OCI-LY7 (cell line): ENCODE measurements around the gene SART3. TPM values are rescaled to one million over a fixed set of nuclear protein-coding genes. Genes with fewer than 3 reads are reported as not detected.

ENCODE experiments used
- BruUV-seq: library from RNA; stranded (reverse); fragments of 400-500 nt; replicated peaks from 2 replicates; lab custom pipeline; 2021; lab: Mats Ljungman, UMichigan
- CTCF ChIA-PET: fragments of 300-600 bp; sonication (Branson Sonifier 250); formaldehyde crosslinking; loops from one replicate; lab custom pipeline; 2022; ENCODE audit warnings: antibody characterized with exemption; ENCODE audit not compliant: unreplicated experiment; lab: Charles Lee
- POLR2A ChIA-PET: fragments of 300-600 bp; sonication (Branson Sonifier 250); formaldehyde crosslinking; loops from one replicate; lab custom pipeline; 2022; ENCODE audit warnings: antibody characterized with exemption; lab: Charles Lee
- DNase-seq: peaks from one replicate; pipeline ENCODE4 v3.0.0-alpha.2; 2015; ENCODE audit warnings: low spot score
- H2AFZ ChIP-seq: fragments of 200-600 bp; sonication (generic), shearing (Covaris generic); 2 replicates; pipeline ENCODE4 v1.6.1; 2014; ENCODE audit warnings: mild to moderate bottlenecking, antibody characterized with exemption, low read length, moderate library complexity
- H3K27ac ChIP-seq: fragments of 200-600 bp; sonication (generic); 2 replicates; pipeline ENCODE4 v1.5.1; 2014; ENCODE audit warnings: mixed run types, low read depth, mild to moderate bottlenecking, moderate library complexity, low read length, inconsistent platforms; ENCODE audit not compliant: poor library complexity, severe bottlenecking
- H3K36me3 ChIP-seq: fragments of 200-600 bp; sonication (generic); 2 replicates; pipeline ENCODE4 v1.6.1; 2014; ENCODE audit warnings: mild to moderate bottlenecking, antibody characterized with exemption, low read length, moderate library complexity, mixed read lengths; ENCODE audit not compliant: insufficient read depth
- H3K4me1 ChIP-seq: fragments of 200-600 bp; sonication (generic); 2 replicates; pipeline ENCODE4 v1.5.1; 2014; ENCODE audit warnings: mild to moderate bottlenecking, low read length; ENCODE audit not compliant: insufficient read depth, poor library complexity, severe bottlenecking
- H3K4me2 ChIP-seq: fragments of 200-600 bp; sonication (generic); 2 replicates; pipeline ENCODE4 v1.6.1; 2014; ENCODE audit warnings: mild to moderate bottlenecking, low read length
- H3K4me3 ChIP-seq: fragments of 200-600 bp; sonication (generic); 2 replicates; pipeline ENCODE4 v1.5.1; 2014; ENCODE audit warnings: mild to moderate bottlenecking, low read depth, low read length; ENCODE audit not compliant: poor library complexity, severe bottlenecking
- H3K79me2 ChIP-seq: fragments of 200-600 bp; sonication (generic); 2 replicates; pipeline ENCODE4 v1.6.1; 2016; ENCODE audit warnings: low read depth, mild to moderate bottlenecking, low read length, moderate library complexity, mixed read lengths; ENCODE audit not compliant: insufficient read depth
- H3K9me2 ChIP-seq: fragments of 200-600 bp; sonication (generic); 2 replicates; pipeline ENCODE4 v1.6.1; 2016; ENCODE audit warnings: mild to moderate bottlenecking, low read length, mixed read lengths; ENCODE audit not compliant: insufficient read depth
- H3K9me3 ChIP-seq: fragments of 200-600 bp; sonication (generic); 2 replicates; pipeline ENCODE4 v1.6.1; 2014; ENCODE audit warnings: mild to moderate bottlenecking, mixed run types, low read length, mixed read lengths
- H4K20me1 ChIP-seq: fragments of 200-600 bp; sonication (generic); 2 replicates; pipeline ENCODE4 v1.6.1; 2014; ENCODE audit warnings: mild to moderate bottlenecking, antibody characterized with exemption, low read length, moderate library complexity, mixed read lengths; ENCODE audit not compliant: insufficient read depth
- CTCF ChIP-seq: fragments of 200-600 bp; sonication (generic); conservative IDR thresholded peaks from 2 replicates; pipeline ENCODE4 v1.5.1; 2014; ENCODE audit warnings: mild to moderate bottlenecking, antibody characterized with exemption, low read length, moderate library complexity, mixed read lengths
- EZH2phosphoT487 ChIP-seq: fragments of 200-600 bp; sonication (generic); IDR thresholded peaks from 2 replicates; pipeline ENCODE4 v1.6.1; 2018; ENCODE audit warnings: low read depth, borderline replicate concordance, mild to moderate bottlenecking, mixed run types, antibody characterized with exemption, low read length, moderate library complexity, mixed read lengths
- intact Hi-C: fragments of 100-400 bp; cut with micrococcal nuclease; formaldehyde crosslinking; loops from one replicate; pipeline ENCODE4 v1.10.0; 2022; ENCODE audit not compliant: unreplicated experiment
- total RNA-seq, 2 experiments: library from RNA; depleted of rRNA in 1 of 2; stranded (reverse); fragments of >200 nt in 1 of 2; shearing (Covaris generic) in 1 of 2; gene quantifications; 2 replicates each; pipeline ENCODE4 v1.2.3, GENCODE V29; 2014 to 2022

The SART3 gene
- total RNA-seq, 2 experiments from 2014 or later, result 143 to 211 TPM

DNA sequence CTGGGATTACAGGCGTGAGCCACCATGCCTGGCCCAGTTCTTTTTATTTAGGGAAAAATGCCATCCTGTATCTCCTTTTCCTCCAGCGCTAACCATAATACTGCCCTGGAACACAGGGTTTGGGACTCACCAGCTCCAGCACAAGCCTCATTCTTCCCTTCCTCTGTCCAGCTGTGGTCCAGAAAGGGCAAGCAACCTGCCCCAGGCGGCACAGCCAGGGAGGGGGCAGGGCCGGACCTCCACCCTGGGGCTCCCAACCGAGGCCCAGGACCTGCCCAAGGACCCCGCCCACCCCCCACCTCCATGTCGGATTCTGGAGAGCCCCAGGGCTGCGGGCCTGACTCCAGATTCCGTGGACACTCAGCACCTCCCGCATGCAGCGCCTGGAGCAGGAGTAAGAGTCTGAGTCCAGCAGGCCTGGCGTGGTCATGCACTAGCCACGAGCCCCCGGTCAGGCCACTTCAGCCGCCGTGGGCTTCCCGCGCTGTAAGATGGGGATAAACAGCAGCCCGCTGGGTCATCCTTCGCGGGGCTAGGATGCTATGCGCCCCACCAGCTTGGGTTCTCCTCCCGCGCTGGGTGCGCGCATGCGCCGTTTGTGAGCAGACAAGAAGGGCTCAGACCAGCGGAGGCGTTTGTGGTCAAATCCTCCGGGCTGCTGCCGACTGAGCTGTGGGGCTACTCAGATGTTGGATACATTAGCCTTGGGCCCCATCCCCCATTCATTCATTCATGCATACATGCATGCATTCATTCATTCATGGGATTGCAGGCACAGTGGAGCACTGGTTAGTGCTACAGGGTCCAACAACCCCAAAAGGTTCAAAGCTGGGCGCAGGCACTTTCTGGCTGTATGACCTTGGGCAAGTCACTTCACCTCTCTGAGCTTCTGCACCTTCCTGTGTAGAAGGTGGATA lies 20.6 kb upstream of the SART3 start:
- DNase-seq, result no peak
- CTCF ChIA-PET, result no interaction called here
- POLR2A ChIA-PET, result interaction anchor here (0.6 to 1.1 kb wide), 2 partner anchors 51 to 825 kb away, joined by 3 read pairs; no protein-coding TSS in a partner anchor
- intact Hi-C loops, result no loop called here
- H3K4me2 ChIP-seq, result no peak overlapping the region
- H2AFZ ChIP-seq, result no peak overlapping the region
- TF ChIP-seq CTCF, result no peak
- TF ChIP-seq EZH2phosphoT487, result no peak
- no peak overlapping the region for H3K27ac ChIP-seq
- H3K9me3 ChIP-seq, result no peaks in the 10 kb centered on the region
- peaks cover 12% of the 10 kb centered on the region for H3K4me1 ChIP-seq
- H4K20me1 ChIP-seq, result no peaks in the 10 kb centered on the region
- BruUV-seq, result no TSS peak
- no peak overlapping the region for H3K4me3 ChIP-seq
- no peaks in the 10 kb centered on the region for H3K9me2 ChIP-seq
- H3K36me3 ChIP-seq, result no peaks in the 10 kb centered on the region
- H3K79me2 ChIP-seq, result no peaks in the 10 kb centered on the region

- Histone ChIP-seq H3K4me2 (no peak overlapping the region), H3K9me2 (no peaks in the 10 kb centered on the region), H3K4me3 (no peak overlapping the region), H3K79me2 (no peaks in the 10 kb centered on the region), H2AFZ (no peak overlapping the region), H3K36me3 (no peaks in the 10 kb centered on the region), H3K4me1 (peaks cover 12% of the 10 kb centered on the region), H3K9me3 (no peaks in the 10 kb centered on the region), H4K20me1 (no peaks in the 10 kb centered on the region), H3K27ac (no peak overlapping the region)
- intact Hi-C loops, result no loop called here
- CTCF ChIA-PET, result no interaction called here
- DNase-seq, result no peak
- no TSS peak for BruUV-seq
- POLR2A ChIA-PET, result no interaction called here
- TF ChIP-seq EZH2phosphoT487, result no peak
- no peak for TF ChIP-seq CTCF
Measured at GRCh38 chr12:108580531-108580930, 19.6 kb upstream of the SART3 start.

DNA sequence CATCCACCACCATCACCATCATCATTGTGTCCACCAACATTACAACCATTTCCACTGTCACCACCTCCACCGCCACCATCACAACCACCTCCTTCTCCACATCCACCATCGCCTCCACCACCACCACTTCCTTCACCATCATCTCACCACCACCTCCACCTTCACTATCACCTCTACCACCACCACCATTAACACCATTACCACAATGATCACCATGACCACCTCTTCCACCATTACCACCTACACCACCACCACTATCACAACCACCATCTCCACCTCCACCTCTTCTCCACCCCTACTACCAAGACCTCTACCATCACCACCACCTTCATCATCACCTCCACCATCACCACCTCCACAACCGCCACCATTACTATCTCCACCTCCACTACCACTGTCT lies 17.8 kb upstream of the SART3 start:
- Histone ChIP-seq H3K9me2 (no peaks in the 10 kb centered on the region), H3K27ac (no peak overlapping the region), H3K36me3 (no peaks in the 10 kb centered on the region), H3K4me3 (no peak overlapping the region), H3K9me3 (no peaks in the 10 kb centered on the region), H3K4me1 (peaks cover 16% of the 10 kb centered on the region), H2AFZ (no peak overlapping the region), H4K20me1 (no peaks in the 10 kb centered on the region), H3K4me2 (no peak overlapping the region), H3K79me2 (no peaks in the 10 kb centered on the region)
- ChIA-PET POLR2A (interaction anchor here (0.9 kb wide), 1 partner anchor 54 kb away, joined by 3 read pairs; the partner anchor contains the start of gene SELPLG), CTCF (interaction anchor here (1.1 kb wide), 1 partner anchor 10 kb away, joined by 3 read pairs; no protein-coding TSS in a partner anchor)
- no TSS peak for BruUV-seq
- TF ChIP-seq CTCF (no peak), EZH2phosphoT487 (no peak)
- no peak for DNase-seq
- intact Hi-C loops, result no loop called here
